RWPE2 (cell line): ENCODE measurements around the gene SYNJ2.

Source experiments
- ATAC-seq: fragments of 200-7000 bp; cut with Tn5 transposase; 3 replicates; pipeline ENCODE4 v1.9.1; 2021; ENCODE audit warnings: low read depth
- DNase-seq: peaks from one replicate; pipeline ENCODE4 v3.0.0-alpha.2; 2020; ENCODE audit warnings: low spot score
- H3K27ac ChIP-seq: fragments of 450-650 bp; 2 replicates; pipeline ENCODE4 v1.5.1; 2017; ENCODE audit warnings: mild to moderate bottlenecking; ENCODE audit not compliant: poor library complexity, severe bottlenecking
- H3K27me3 ChIP-seq: fragments of 250-450 bp; sonication (Bioruptor Pico); 2 replicates; pipeline ENCODE4 v1.5.1; 2021; ENCODE audit warnings: mild to moderate bottlenecking, moderate library complexity; ENCODE audit not compliant: insufficient read depth, poor library complexity, severe bottlenecking
- H3K36me3 ChIP-seq: fragments of 250-450 bp; sonication (Bioruptor Pico); 2 replicates; pipeline ENCODE4 v1.5.1; 2020; ENCODE audit warnings: low read depth, mild to moderate bottlenecking, moderate library complexity
- H3K4me1 ChIP-seq: fragments of 250-450 bp; sonication (Bioruptor Pico); 2 replicates; pipeline ENCODE4 v1.5.1; 2021; ENCODE audit warnings: mild to moderate bottlenecking, moderate library complexity; ENCODE audit not compliant: insufficient read depth, poor library complexity, severe bottlenecking
- H3K4me3 ChIP-seq: fragments of 250-450 bp; sonication (Bioruptor Pico); 2 replicates; pipeline ENCODE4 v1.5.1; 2021; ENCODE audit warnings: mild to moderate bottlenecking, moderate library complexity; ENCODE audit not compliant: severe bottlenecking
- H3K9me3 ChIP-seq: fragments of 250-450 bp; sonication (Bioruptor Pico); 2 replicates; pipeline ENCODE4 v1.5.1; 2021; ENCODE audit warnings: mild to moderate bottlenecking, moderate library complexity; ENCODE audit not compliant: severe bottlenecking
- TF ChIP-seq, protein P1 (sequence below): fragments of 450-650 bp; IDR thresholded peaks from one replicate; pipeline ENCODE4 v1.5.1; 2017; ENCODE audit warnings: mild to moderate bottlenecking, moderate library complexity; ENCODE audit not compliant: poor library complexity, severe bottlenecking

The SYNJ2 gene

GRCh38 chr6:158026901-158027589 is 45.4 kb downstream of the SYNJ2 start:
- Histone ChIP-seq H3K4me3 (no peak overlapping the region), H3K9me3 (no peaks in the 10 kb centered on the region), H3K27me3 (no peaks in the 10 kb centered on the region), H3K36me3 (peaks cover 6% of the 10 kb centered on the region; the same call in 1 of the 2 replicates), H3K4me1 (peaks cover 22% of the 10 kb centered on the region), H3K27ac (peak overlapping the region; percentile 50)
- no peak for DNase-seq
- TF ChIP-seq, protein P1, sequence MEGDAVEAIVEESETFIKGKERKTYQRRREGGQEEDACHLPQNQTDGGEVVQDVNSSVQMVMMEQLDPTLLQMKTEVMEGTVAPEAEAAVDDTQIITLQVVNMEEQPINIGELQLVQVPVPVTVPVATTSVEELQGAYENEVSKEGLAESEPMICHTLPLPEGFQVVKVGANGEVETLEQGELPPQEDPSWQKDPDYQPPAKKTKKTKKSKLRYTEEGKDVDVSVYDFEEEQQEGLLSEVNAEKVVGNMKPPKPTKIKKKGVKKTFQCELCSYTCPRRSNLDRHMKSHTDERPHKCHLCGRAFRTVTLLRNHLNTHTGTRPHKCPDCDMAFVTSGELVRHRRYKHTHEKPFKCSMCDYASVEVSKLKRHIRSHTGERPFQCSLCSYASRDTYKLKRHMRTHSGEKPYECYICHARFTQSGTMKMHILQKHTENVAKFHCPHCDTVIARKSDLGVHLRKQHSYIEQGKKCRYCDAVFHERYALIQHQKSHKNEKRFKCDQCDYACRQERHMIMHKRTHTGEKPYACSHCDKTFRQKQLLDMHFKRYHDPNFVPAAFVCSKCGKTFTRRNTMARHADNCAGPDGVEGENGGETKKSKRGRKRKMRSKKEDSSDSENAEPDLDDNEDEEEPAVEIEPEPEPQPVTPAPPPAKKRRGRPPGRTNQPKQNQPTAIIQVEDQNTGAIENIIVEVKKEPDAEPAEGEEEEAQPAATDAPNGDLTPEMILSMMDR, result no peak
- ATAC-seq, result no peak

DNA sequence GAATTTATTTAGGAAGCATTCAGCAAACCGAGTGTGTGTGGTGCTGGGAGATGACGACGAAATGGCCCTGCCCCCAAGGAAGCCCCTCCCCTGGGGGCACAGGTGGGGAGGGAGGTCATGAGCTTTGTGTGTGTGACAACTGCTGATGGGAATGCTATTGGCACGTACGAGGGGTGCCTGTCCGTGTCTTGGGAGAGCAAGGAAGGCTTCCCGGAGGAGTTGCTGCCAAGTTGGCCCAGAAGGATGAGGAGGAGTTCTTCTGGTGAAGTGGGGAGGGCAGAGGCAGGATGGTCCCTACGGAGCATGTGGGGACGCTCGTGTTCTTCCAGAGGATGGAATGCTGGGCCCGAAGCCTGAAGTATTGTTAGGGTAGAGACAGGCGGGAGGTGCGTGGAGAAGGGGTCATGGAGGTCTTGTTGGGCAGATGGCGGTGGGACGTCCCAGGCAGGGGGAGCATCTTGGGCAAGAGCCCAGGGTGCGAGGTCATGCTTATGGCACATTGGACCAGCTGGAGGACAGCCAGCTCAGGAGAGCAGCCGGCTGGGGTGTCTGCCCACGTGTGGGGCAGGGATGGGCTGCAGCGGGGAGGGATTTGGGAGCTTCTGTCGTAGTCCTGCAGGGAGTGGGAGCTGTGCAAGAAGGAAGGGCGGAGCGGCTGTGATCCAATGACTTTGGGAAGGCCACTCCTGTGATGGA is 46.1 kb downstream of the SYNJ2 start:
- no peaks in the 10 kb centered on the region for H3K9me3 ChIP-seq
- TF ChIP-seq, protein P1, result no peak
- no peak for DNase-seq
- ATAC-seq, result no peak
- no peak overlapping the region for H3K27ac ChIP-seq
- peaks cover 6% of the 10 kb centered on the region; the same call in 1 of the 2 replicates for H3K36me3 ChIP-seq
- no peak overlapping the region for H3K4me3 ChIP-seq
- H3K27me3 ChIP-seq, result no peaks in the 10 kb centered on the region
- peaks cover 22% of the 10 kb centered on the region for H3K4me1 ChIP-seq

- Histone ChIP-seq H3K36me3 (peaks cover 6% of the 10 kb centered on the region; the same call in 1 of the 2 replicates), H3K4me3 (no peak overlapping the region), H3K27ac (no peak overlapping the region), H3K9me3 (no peaks in the 10 kb centered on the region), H3K4me1 (peaks cover 22% of the 10 kb centered on the region), H3K27me3 (no peaks in the 10 kb centered on the region)
- TF ChIP-seq, protein P1, result no peak
- no peak for ATAC-seq
- DNase-seq, result no peak
Observed at GRCh38 chr6:158028421-158028820, 46.8 kb downstream of the SYNJ2 start.

DNA sequence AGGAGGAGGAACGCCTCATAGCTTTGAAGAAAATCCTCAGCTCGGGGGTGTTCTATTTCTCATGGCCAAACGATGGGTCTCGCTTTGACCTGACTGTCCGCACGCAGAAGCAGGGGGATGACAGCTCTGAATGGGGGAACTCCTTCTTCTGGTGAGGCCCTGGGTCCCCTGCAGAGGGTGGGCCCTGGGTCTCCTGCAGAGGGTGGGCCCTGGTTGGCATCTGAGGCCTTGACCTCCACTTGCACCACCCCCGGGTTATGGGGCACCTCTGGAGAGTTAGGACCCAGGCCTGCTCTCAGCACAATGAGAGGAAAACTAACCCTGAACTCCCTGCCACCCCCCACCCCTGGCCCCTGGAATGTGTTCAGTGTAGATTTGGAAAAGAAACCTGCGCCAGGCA is 47.2 kb downstream of the SYNJ2 start:
- H3K4me3 ChIP-seq, result no peak overlapping the region
- TF ChIP-seq, protein P1, result no peak
- no peak overlapping the region for H3K27ac ChIP-seq
- no peaks in the 10 kb centered on the region for H3K9me3 ChIP-seq
- no peak for ATAC-seq
- no peaks in the 10 kb centered on the region for H3K27me3 ChIP-seq
- DNase-seq, result no peak
- H3K36me3 ChIP-seq, result peaks cover 6% of the 10 kb centered on the region; the same call in 1 of the 2 replicates
- H3K4me1 ChIP-seq, result peaks cover 22% of the 10 kb centered on the region
